Keratinocyte (primary cell): ENCODE results near the gene TAX1BP3.

ENCODE experiments used
- EZH2 ChIP-seq: IDR thresholded peaks from one replicate; pipeline ENCODE4 v1.6.1; 2012; ENCODE audit warnings: inconsistent platforms, mild to moderate bottlenecking, low read length, moderate library complexity
- TF ChIP-seq, protein P1 (sequence below), 3 experiments: IDR thresholded peaks in 1 of 3; conservative IDR thresholded peaks in 1 of 3; optimal IDR thresholded peaks in 1 of 3; 2 replicates in 2 of 3; 3 replicates in 1 of 3; pipeline versions ENCODE3 to v1.5.1; 2011; ENCODE audit warnings: low read length in 3 of 3, mild to moderate bottlenecking in 3 of 3, moderate library complexity in 2 of 3, control low read depth in 1 of 3, inconsistent platforms in 1 of 3; ENCODE audit not compliant: insufficient read depth in 2 of 3; ENCODE audit errors: extremely low read depth in 1 of 3

DNA sequence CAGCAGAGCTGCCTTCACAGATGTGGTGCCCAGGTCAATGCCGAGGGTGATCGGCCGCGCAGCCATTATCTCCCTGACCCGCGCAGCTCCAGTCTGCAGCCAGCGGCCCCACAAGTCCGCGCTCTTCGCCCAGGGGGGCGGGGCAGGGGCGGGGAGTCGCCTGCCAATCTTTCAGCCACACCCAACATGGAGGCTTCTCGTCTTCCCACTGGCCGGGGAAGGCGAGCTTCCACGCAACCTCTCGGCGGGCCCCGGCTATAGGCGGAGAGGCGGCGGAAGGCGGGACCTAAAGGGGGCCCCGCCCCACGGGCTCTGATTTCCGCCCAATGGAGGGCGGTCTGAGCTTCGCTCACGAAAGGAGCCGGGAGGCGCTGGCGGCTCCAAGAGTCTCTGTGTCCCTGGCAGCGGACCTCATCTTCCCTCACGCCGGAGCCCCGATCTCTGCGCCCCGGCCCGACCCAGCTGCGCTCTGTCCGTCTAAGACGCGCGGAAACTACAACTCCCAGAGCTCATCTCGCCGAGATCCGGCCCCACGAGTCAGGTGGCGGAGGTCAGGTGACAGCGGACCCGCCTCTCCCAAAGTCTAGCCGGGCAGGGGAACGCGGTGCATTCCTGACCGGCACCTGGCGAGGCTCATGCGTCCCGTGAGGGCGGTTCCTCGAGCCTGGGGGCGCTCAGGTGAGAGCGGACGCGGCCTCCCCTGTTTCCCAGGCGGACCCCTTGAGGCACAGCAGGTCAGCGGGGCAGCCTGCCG is 32.0 kb downstream of the TAX1BP3 start, which contains the start of the genes CTNS and SHPK:
- no peak for TF ChIP-seq EZH2
- TF ChIP-seq, protein P1, sequence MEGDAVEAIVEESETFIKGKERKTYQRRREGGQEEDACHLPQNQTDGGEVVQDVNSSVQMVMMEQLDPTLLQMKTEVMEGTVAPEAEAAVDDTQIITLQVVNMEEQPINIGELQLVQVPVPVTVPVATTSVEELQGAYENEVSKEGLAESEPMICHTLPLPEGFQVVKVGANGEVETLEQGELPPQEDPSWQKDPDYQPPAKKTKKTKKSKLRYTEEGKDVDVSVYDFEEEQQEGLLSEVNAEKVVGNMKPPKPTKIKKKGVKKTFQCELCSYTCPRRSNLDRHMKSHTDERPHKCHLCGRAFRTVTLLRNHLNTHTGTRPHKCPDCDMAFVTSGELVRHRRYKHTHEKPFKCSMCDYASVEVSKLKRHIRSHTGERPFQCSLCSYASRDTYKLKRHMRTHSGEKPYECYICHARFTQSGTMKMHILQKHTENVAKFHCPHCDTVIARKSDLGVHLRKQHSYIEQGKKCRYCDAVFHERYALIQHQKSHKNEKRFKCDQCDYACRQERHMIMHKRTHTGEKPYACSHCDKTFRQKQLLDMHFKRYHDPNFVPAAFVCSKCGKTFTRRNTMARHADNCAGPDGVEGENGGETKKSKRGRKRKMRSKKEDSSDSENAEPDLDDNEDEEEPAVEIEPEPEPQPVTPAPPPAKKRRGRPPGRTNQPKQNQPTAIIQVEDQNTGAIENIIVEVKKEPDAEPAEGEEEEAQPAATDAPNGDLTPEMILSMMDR (optimal IDR thresholded peaks at IDR 0.05 in 1 of 3, IDR thresholded peaks at IDR 0.05 in 1 of 3, conservative IDR thresholded peaks at IDR 0.05 in 1 of 3; ENCODE audit: extremely low read depth in 1 of 3, insufficient read depth in 2 of 3, low read length in 3 of 3), result no peak
